Spinal cord (tissue), 10 donors: ENCODE data around the gene MAPK8IP3. TPM values are rescaled to one million over a fixed set of nuclear protein-coding genes. Genes with fewer than 3 reads are reported as not detected.

ENCODE experiments used
- DNase-seq, 6 donors: peaks; one replicate each; pipeline versions ENCODE4 v3.0.0 to v3.0.0-alpha.2; 2013 to 2015; ENCODE audit warnings: low spot score in 6 of 6, low read depth in 4 of 6
- H3K27ac ChIP-seq: one replicate; pipeline ENCODE4 v1.5.1; 2013; ENCODE audit warnings: low read depth, low read length, control low read depth
- H3K27me3 ChIP-seq: one replicate; pipeline ENCODE4 v1.6.1; 2013; ENCODE audit warnings: low read length; ENCODE audit not compliant: control insufficient read depth, insufficient read depth
- H3K36me3 ChIP-seq: one replicate; pipeline ENCODE4 v1.6.1; 2013; ENCODE audit warnings: low read length; ENCODE audit not compliant: control insufficient read depth, insufficient read depth
- H3K4me1 ChIP-seq: one replicate; pipeline ENCODE4 v1.6.1; 2013; ENCODE audit warnings: low read length; ENCODE audit not compliant: control insufficient read depth, insufficient read depth
- H3K4me3 ChIP-seq: one replicate; pipeline ENCODE4 v1.5.1; 2013; ENCODE audit warnings: low read depth, low read length, control low read depth
- H3K9me3 ChIP-seq: one replicate; pipeline ENCODE4 v1.6.1; 2013; ENCODE audit warnings: low read length; ENCODE audit not compliant: control insufficient read depth, insufficient read depth
- WGBS: methylation state at CpG from one replicate; pipeline ENCODE4 v1.1.5; 2013; ENCODE audit warnings: missing lambda C conversion rate; ENCODE audit not compliant: insufficient coverage; 5-methylcytosine and 5-hydroxymethylcytosine counted together
- polyA plus RNA-seq, 2 donors: library from polyadenylated mRNA; unstranded; fragments of 120-200 nt; gene quantifications; one replicate each; pipeline ENCODE4 v1.2.1, GENCODE V29; 2013; ENCODE audit not compliant: insufficient read length in 2 of 2
- total RNA-seq, 2 donors: library from RNA; depleted of rRNA in 1 of 2; stranded (reverse); fragments of 120-200 nt in 1 of 2; fragments of >200 nt in 1 of 2; gene quantifications; one replicate each; pipeline versions ENCODE4 v1.2.3 to v1.2.4, GENCODE V29; 2013 to 2014
- donor health status: healthy.

The MAPK8IP3 gene
- total and polyA plus RNA-seq, 4 donors: 53.3 to 137 (median 92.7) TPM

- no peak overlapping the region for H3K27ac ChIP-seq
- peaks cover 5% of the 10 kb centered on the region for H3K4me1 ChIP-seq
- H3K36me3 ChIP-seq: peaks cover 92% of the 10 kb centered on the region
- WGBS: 91% methylated on average over 31 of the region's 37 CpGs
- H3K9me3 ChIP-seq: no peaks in the 10 kb centered on the region
- H3K27me3 ChIP-seq: no peaks in the 10 kb centered on the region
- DNase-seq: no peak
- H3K4me3 ChIP-seq: no peak overlapping the region
These were observed 51.9 kb downstream of the MAPK8IP3 start for GRCh38 chr16:1757714-1758461.

GRCh38 chr16:1758923-1759322 is 52.9 kb downstream of the MAPK8IP3 start:
- Histone ChIP-seq H3K4me1 (peaks cover 5% of the 10 kb centered on the region), H3K9me3 (no peaks in the 10 kb centered on the region), H3K4me3 (no peak overlapping the region), H3K27ac (no peak overlapping the region), H3K36me3 (peaks cover 91% of the 10 kb centered on the region), H3K27me3 (no peaks in the 10 kb centered on the region)
- WGBS: 92% methylated on average over 15 of the region's 18 CpGs
- no peak for DNase-seq

GRCh38 chr16:1759511-1759910 is 53.5 kb downstream of the MAPK8IP3 start:
- H3K36me3 ChIP-seq: peaks cover 91% of the 10 kb centered on the region
- no peak overlapping the region for H3K27ac ChIP-seq
- H3K4me1 ChIP-seq: peaks cover 5% of the 10 kb centered on the region
- H3K27me3 ChIP-seq: no peaks in the 10 kb centered on the region
- no peak for DNase-seq
- H3K9me3 ChIP-seq: no peaks in the 10 kb centered on the region
- no peak overlapping the region for H3K4me3 ChIP-seq
- WGBS: 98% methylated on average over 21 of the region's 21 CpGs

- 96% methylated on average over 15 of the region's 15 CpGs for WGBS
- Histone ChIP-seq H3K36me3 (peaks cover 91% of the 10 kb centered on the region), H3K4me3 (no peak overlapping the region), H3K4me1 (peaks cover 5% of the 10 kb centered on the region), H3K27ac (no peak overlapping the region), H3K9me3 (no peaks in the 10 kb centered on the region), H3K27me3 (no peaks in the 10 kb centered on the region)
- no peak for DNase-seq
These were observed 54.9 kb downstream of the MAPK8IP3 start for GRCh38 chr16:1760911-1761310.

GRCh38 chr16:1761751-1762150 is 55.8 kb downstream of the MAPK8IP3 start:
- Histone ChIP-seq H3K4me3 (no peak overlapping the region), H3K27me3 (no peaks in the 10 kb centered on the region), H3K4me1 (peaks cover 5% of the 10 kb centered on the region), H3K36me3 (peaks cover 92% of the 10 kb centered on the region), H3K27ac (no peak overlapping the region), H3K9me3 (no peaks in the 10 kb centered on the region)
- 91% methylated on average over 13 of the region's 15 CpGs for WGBS
- DNase-seq: no peak

- Histone ChIP-seq H3K4me3 (no peak overlapping the region), H3K36me3 (peaks cover 97% of the 10 kb centered on the region), H3K9me3 (no peaks in the 10 kb centered on the region), H3K27ac (no peak overlapping the region), H3K4me1 (peaks cover 5% of the 10 kb centered on the region), H3K27me3 (no peaks in the 10 kb centered on the region)
- no peak for DNase-seq
- 88% methylated on average over 29 of the region's 30 CpGs for WGBS
These were observed 56.3 kb downstream of the MAPK8IP3 start for GRCh38 chr16:1762196-1762878.

GRCh38 chr16:1762879-1763520 is 57.0 kb downstream of the MAPK8IP3 start:
- WGBS: 79% methylated on average over 22 of the region's 24 CpGs
- no peak overlapping the region for H3K27ac ChIP-seq
- DNase-seq: no peak
- H3K9me3 ChIP-seq: no peaks in the 10 kb centered on the region
- H3K4me1 ChIP-seq: peaks cover 4% of the 10 kb centered on the region
- H3K36me3 ChIP-seq: peaks cover 97% of the 10 kb centered on the region
- H3K27me3 ChIP-seq: no peaks in the 10 kb centered on the region
- H3K4me3 ChIP-seq: no peak overlapping the region

- 53% methylated on average over 58 of the region's 81 CpGs for WGBS
- Histone ChIP-seq H3K4me3 (no peak overlapping the region), H3K36me3 (peaks cover 97% of the 10 kb centered on the region), H3K9me3 (no peaks in the 10 kb centered on the region), H3K27ac (no peak overlapping the region), H3K4me1 (peaks cover under 1% of the 10 kb centered on the region), H3K27me3 (no peaks in the 10 kb centered on the region)
- peak in 2 of 6 donors; percentile 45 to 58 for DNase-seq
These were observed 57.8 kb downstream of the MAPK8IP3 start for GRCh38 chr16:1763521-1764511.

- no peak overlapping the region for H3K4me3 ChIP-seq
- H3K9me3 ChIP-seq: no peaks in the 10 kb centered on the region
- H3K27ac ChIP-seq: no peak overlapping the region
- peaks cover 97% of the 10 kb centered on the region for H3K36me3 ChIP-seq
- H3K27me3 ChIP-seq: no peaks in the 10 kb centered on the region
- DNase-seq: no peak
- 95% methylated on average over 17 of the region's 21 CpGs for WGBS
- peaks cover 12% of the 10 kb centered on the region for H3K4me1 ChIP-seq
These were observed 59.0 kb downstream of the MAPK8IP3 start for GRCh38 chr16:1764971-1765370.
